HCT116 (cell line): ENCODE results near the gene IL22RA1.
A peak's percentile ranks its signal among the peaks of the same experiment; 100 is the strongest.

Experiments used
- EGR1 ChIP-seq: IDR thresholded peaks from 2 replicates; pipeline ENCODE4 v1.6.1; 2012; ENCODE audit warnings: low read depth
- ELF1 ChIP-seq: IDR thresholded peaks from 2 replicates; pipeline ENCODE4 v1.6.1; 2012; ENCODE audit warnings: low read depth, borderline replicate concordance
- JUND ChIP-seq: IDR thresholded peaks from 2 replicates; pipeline ENCODE4 v1.6.1; 2012
- RAD21 ChIP-seq: IDR thresholded peaks from 2 replicates; pipeline ENCODE4 v1.6.1; 2012; ENCODE audit warnings: low read depth, mild to moderate bottlenecking
- TF ChIP-seq, protein P1 (sequence below): IDR thresholded peaks from 2 replicates; pipeline ENCODE4 v1.6.1; 2012; ENCODE audit warnings: low read depth

DNA sequence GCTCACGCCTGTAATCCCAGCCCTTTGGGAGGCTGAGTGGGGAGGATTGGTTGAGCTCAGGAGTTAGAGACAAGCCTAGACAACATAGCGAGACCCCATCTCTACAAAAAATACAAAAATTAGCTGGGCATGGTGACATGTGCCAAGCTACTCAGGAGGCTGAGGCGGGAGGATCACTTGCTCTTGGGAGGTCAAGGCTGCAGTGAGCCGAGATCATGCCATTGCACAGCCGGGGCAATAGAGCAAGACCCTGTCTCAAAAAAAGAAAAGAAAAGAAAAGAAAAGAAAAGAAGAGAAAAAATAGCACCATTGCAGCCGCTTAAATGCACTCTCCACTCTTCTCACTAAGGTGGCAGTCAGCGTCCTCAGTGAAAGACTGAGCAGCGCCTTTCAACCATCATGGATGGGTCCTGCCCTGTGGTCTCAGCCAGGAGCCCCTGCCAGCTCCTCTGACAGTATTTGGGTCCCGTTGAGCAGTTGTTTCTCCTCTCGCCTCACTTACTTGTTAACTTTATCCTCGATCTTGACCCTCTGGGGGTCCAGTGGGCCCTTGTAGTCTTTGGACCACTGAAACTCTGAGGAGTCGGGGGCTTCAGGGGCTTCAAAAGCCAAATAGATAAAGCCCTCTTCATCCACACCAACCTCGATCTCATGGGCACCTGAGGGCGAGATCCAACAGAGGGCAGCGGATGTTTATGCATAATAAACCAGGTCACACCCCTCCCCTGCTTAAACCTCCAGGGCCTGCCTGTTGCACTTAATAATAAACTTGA is 67.9 kb downstream of the IL22RA1 start:
- TF ChIP-seq EGR1 (no peak), ELF1 (no peak), JUND (no peak), RAD21 (peak; percentile 54)
- TF ChIP-seq, protein P1, sequence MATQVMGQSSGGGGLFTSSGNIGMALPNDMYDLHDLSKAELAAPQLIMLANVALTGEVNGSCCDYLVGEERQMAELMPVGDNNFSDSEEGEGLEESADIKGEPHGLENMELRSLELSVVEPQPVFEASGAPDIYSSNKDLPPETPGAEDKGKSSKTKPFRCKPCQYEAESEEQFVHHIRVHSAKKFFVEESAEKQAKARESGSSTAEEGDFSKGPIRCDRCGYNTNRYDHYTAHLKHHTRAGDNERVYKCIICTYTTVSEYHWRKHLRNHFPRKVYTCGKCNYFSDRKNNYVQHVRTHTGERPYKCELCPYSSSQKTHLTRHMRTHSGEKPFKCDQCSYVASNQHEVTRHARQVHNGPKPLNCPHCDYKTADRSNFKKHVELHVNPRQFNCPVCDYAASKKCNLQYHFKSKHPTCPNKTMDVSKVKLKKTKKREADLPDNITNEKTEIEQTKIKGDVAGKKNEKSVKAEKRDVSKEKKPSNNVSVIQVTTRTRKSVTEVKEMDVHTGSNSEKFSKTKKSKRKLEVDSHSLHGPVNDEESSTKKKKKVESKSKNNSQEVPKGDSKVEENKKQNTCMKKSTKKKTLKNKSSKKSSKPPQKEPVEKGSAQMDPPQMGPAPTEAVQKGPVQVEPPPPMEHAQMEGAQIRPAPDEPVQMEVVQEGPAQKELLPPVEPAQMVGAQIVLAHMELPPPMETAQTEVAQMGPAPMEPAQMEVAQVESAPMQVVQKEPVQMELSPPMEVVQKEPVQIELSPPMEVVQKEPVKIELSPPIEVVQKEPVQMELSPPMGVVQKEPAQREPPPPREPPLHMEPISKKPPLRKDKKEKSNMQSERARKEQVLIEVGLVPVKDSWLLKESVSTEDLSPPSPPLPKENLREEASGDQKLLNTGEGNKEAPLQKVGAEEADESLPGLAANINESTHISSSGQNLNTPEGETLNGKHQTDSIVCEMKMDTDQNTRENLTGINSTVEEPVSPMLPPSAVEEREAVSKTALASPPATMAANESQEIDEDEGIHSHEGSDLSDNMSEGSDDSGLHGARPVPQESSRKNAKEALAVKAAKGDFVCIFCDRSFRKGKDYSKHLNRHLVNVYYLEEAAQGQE: no peak
